ENCODE measurements around the gene PABPN1L. TPM values are rescaled to one million over a fixed set of nuclear protein-coding genes. Genes with fewer than 3 reads are reported as not detected.

Gene PABPN1L
- total RNA-seq, 1 experiment from 2014 or later, result not detected

GRCh38 chr16:88817785-88818574, 48.5 kb downstream of the PABPN1L start:
- H3K4me1 ChIP-seq (ENCODE audit: insufficient read depth, low read length), result no peaks in the 10 kb centered on the region
- no peak overlapping the region for H4K8ac ChIP-seq (replicated peaks; ENCODE audit: insufficient read length, low read depth, low read length)
- H3K79me1 ChIP-seq (ENCODE audit: insufficient read depth, low read depth, low read length, poor library complexity, severe bottlenecking), result no peaks in the 10 kb centered on the region
- no peak overlapping the region for H2BK5ac ChIP-seq (ENCODE audit: insufficient read length, low read length)
- no peak overlapping the region for H2BK120ac ChIP-seq (ENCODE audit: low read depth, low read length, poor library complexity, severe bottlenecking)
- no peak overlapping the region for H3K9ac ChIP-seq (ENCODE audit: extremely low read depth, insufficient read length, low read length)
- no peak overlapping the region for H2BK20ac ChIP-seq (ENCODE audit: low read depth, low read length, poor library complexity, severe bottlenecking)
- Mint-ChIP-seq H3K27ac (peak overlapping the region in 1 of 3 experiments; percentile 84; a peak in 2 of 7 replicates), H3K4me3 (no peak overlapping the region), H3K4me1 (no peaks in the 10 kb centered on the region), H3K9me3 (no peaks in the 10 kb centered on the region), H3K36me3 (ENCODE audit: insufficient read depth in 1 of 3, low read depth in 3 of 3) (peaks cover 0 to 5% (median 4%) of the 10 kb centered on the region in 3 experiments; a peak in 2 of 7 replicates), H3K27me3 (ENCODE audit: low read depth) (no peaks in the 10 kb centered on the region)
- H3K18ac ChIP-seq (ENCODE audit: insufficient read length, low read depth, low read length), result no peak overlapping the region
- no peak overlapping the region for H3K23ac ChIP-seq (ENCODE audit: insufficient read length, low read depth, low read length)
- peak overlapping the region; percentile 19; the same call in 1 of the 2 replicates for H3K14ac ChIP-seq (ENCODE audit: insufficient read depth, low read length)
- H3K27ac ChIP-seq (ENCODE audit: insufficient read length, low read depth, low read length), result no peak overlapping the region
- TF ChIP-seq CTCF (conservative IDR thresholded peaks at IDR 0.05), result no peak
- H4K91ac ChIP-seq (ENCODE audit: insufficient read length, low read depth, low read length), result no peak overlapping the region
- H2AFZ ChIP-seq (ENCODE audit: low read length), result no peak overlapping the region
- H3K4ac ChIP-seq (ENCODE audit: low read depth, low read length), result no peak overlapping the region
- no peak overlapping the region for H2AK5ac ChIP-seq (ENCODE audit: insufficient read length, low read length)
- no peaks in the 10 kb centered on the region for H3K79me2 ChIP-seq (ENCODE audit: insufficient read depth, low read length)
- no peaks in the 10 kb centered on the region for H3K9me3 ChIP-seq (ENCODE audit: control insufficient read depth, low read depth, low read length)
- no peak for DNase-seq
- no peak overlapping the region for H2BK15ac ChIP-seq (ENCODE audit: low read depth, low read length)
- H2BK12ac ChIP-seq (ENCODE audit: insufficient read length, low read depth, low read length), result no peak overlapping the region
- no CpG with 5 or more reads among the region's 40 CpGs for WGBS (ENCODE audit: extremely low coverage, insufficient read length, low lambda C conversion rate)
- H4K20me1 ChIP-seq (ENCODE audit: control insufficient read depth, insufficient read depth, insufficient read length), result no peaks in the 10 kb centered on the region
- H3K27me3 ChIP-seq (ENCODE audit: insufficient read depth, low read length), result no peaks in the 10 kb centered on the region
- no peaks in the 10 kb centered on the region for H3K23me2 ChIP-seq (ENCODE audit: insufficient read length, low read depth, low read length, poor library complexity, severe bottlenecking)
- H3T11ph ChIP-seq (ENCODE audit: low read length), result no peak overlapping the region
- H3K4me2 ChIP-seq (ENCODE audit: insufficient read depth, insufficient read length, low read length), result no peak overlapping the region
- H4K5ac ChIP-seq (ENCODE audit: insufficient read length, low read depth, low read length), result no peak overlapping the region
- H3K56ac ChIP-seq (ENCODE audit: insufficient read length, low read depth, low read length), result no peak overlapping the region
